Lower leg skin (tissue), 3 donors: ENCODE measurements around the gene ACVRL1.

Experiments used
- POLR2A ChIP-seq, 2 donors: fragments of 450-650 bp; IDR thresholded peaks; one replicate each; pipeline ENCODE4 v1.6.1; 2016 to 2017; ENCODE audit warnings: antibody characterized with exemption in 2 of 2, mild to moderate bottlenecking in 1 of 2, moderate library complexity in 1 of 2
- TF ChIP-seq, protein P1 (sequence below), 3 donors: fragments of 450-650 bp; IDR thresholded peaks; one replicate each; pipeline ENCODE4 v1.5.1; 2016; ENCODE audit warnings: antibody characterized with exemption in 3 of 3, mild to moderate bottlenecking in 3 of 3, moderate library complexity in 2 of 3

- TF ChIP-seq, protein P1, sequence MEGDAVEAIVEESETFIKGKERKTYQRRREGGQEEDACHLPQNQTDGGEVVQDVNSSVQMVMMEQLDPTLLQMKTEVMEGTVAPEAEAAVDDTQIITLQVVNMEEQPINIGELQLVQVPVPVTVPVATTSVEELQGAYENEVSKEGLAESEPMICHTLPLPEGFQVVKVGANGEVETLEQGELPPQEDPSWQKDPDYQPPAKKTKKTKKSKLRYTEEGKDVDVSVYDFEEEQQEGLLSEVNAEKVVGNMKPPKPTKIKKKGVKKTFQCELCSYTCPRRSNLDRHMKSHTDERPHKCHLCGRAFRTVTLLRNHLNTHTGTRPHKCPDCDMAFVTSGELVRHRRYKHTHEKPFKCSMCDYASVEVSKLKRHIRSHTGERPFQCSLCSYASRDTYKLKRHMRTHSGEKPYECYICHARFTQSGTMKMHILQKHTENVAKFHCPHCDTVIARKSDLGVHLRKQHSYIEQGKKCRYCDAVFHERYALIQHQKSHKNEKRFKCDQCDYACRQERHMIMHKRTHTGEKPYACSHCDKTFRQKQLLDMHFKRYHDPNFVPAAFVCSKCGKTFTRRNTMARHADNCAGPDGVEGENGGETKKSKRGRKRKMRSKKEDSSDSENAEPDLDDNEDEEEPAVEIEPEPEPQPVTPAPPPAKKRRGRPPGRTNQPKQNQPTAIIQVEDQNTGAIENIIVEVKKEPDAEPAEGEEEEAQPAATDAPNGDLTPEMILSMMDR (IDR thresholded peaks at IDR 0.05), result no peak
- TF ChIP-seq POLR2A (IDR thresholded peaks at IDR 0.05), result no peak
Observed at GRCh38 chr12:51865757-51866270, 41.5 kb upstream of the ACVRL1 start.
